Measurements from ENCODE around the gene AUTS2.

Gene AUTS2

DNA sequence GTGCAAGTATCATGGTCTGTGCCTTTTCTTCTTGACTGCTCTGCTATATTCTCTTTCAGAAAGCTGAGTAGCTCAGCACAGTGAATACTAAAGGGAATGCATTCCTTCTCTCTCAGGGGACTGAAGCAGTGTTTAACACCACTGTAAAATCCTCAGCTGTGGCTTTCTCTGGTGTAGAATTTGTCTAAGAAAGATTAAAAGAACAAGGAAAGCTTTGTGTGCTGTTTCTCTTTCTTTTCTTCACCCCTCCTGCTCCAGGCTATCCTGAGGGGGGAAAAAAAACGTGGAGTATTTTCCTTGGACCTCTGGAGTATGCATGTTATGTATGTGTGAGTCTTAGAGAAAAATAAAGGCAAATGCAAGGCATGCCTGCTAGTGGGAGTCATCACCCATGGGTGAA is 383.9 kb downstream of the AUTS2 start:
- no peak for DNase-seq (ENCODE audit: insufficient read length, low spot score)
- FAIRE-seq: no peak
- no peak for TF ChIP-seq POLR2A (IDR thresholded peaks at IDR 0.05; ENCODE audit: low read depth, low read length)
- no peak for TF ChIP-seq POLR2AphosphoS5 (IDR thresholded peaks at IDR 0.05; ENCODE audit: low read depth, low read length)
- TF ChIP-seq SPI1 (IDR thresholded peaks at IDR 0.05; ENCODE audit: low read depth, low read length): no peak
- no peak for TF ChIP-seq TAF1 (IDR thresholded peaks at IDR 0.05; ENCODE audit: low read depth, low read length)
- no peak for TF ChIP-seq POU2F2 (IDR thresholded peaks at IDR 0.05; ENCODE audit: low read depth, low read length)
- TF ChIP-seq PAX5 (IDR thresholded peaks at IDR 0.05; ENCODE audit: insufficient read depth, low read length, severe bottlenecking): no peak

- FAIRE-seq (no peak), DNase-seq (ENCODE audit: insufficient read length, low spot score) (no peak)
- TF ChIP-seq PAX5 (IDR thresholded peaks at IDR 0.05; ENCODE audit: insufficient read depth, low read length, severe bottlenecking) (no peak), SPI1 (IDR thresholded peaks at IDR 0.05; ENCODE audit: low read depth, low read length) (no peak), POU2F2 (IDR thresholded peaks at IDR 0.05; ENCODE audit: low read depth, low read length) (no peak), POLR2A (IDR thresholded peaks at IDR 0.05; ENCODE audit: low read depth, low read length) (no peak), POLR2AphosphoS5 (IDR thresholded peaks at IDR 0.05; ENCODE audit: low read depth, low read length) (no peak), TAF1 (IDR thresholded peaks at IDR 0.05; ENCODE audit: low read depth, low read length) (no peak)
These were observed 391.3 kb downstream of the AUTS2 start for GRCh38 chr7:69989551-69989950.

GRCh38 chr7:69992938-69993337 is 394.7 kb downstream of the AUTS2 start:
- DNase-seq (ENCODE audit: insufficient read length, low spot score) (no peak), FAIRE-seq (no peak)
- no peak for TF ChIP-seq POLR2A (IDR thresholded peaks at IDR 0.05; ENCODE audit: low read depth, low read length)
- no peak for TF ChIP-seq POU2F2 (IDR thresholded peaks at IDR 0.05; ENCODE audit: low read depth, low read length)
- no peak for TF ChIP-seq POLR2AphosphoS5 (IDR thresholded peaks at IDR 0.05; ENCODE audit: low read depth, low read length)
- TF ChIP-seq SPI1 (IDR thresholded peaks at IDR 0.05; ENCODE audit: low read depth, low read length): no peak
- no peak for TF ChIP-seq TAF1 (IDR thresholded peaks at IDR 0.05; ENCODE audit: low read depth, low read length)
- no peak for TF ChIP-seq PAX5 (IDR thresholded peaks at IDR 0.05; ENCODE audit: insufficient read depth, low read length, severe bottlenecking)

- FAIRE-seq (no peak), DNase-seq (ENCODE audit: insufficient read length, low spot score) (no peak)
- TF ChIP-seq POLR2A (IDR thresholded peaks at IDR 0.05; ENCODE audit: low read depth, low read length): no peak
- no peak for TF ChIP-seq TAF1 (IDR thresholded peaks at IDR 0.05; ENCODE audit: low read depth, low read length)
- TF ChIP-seq PAX5 (IDR thresholded peaks at IDR 0.05; ENCODE audit: insufficient read depth, low read length, severe bottlenecking): no peak
- TF ChIP-seq POU2F2 (IDR thresholded peaks at IDR 0.05; ENCODE audit: low read depth, low read length): no peak
- no peak for TF ChIP-seq POLR2AphosphoS5 (IDR thresholded peaks at IDR 0.05; ENCODE audit: low read depth, low read length)
- no peak for TF ChIP-seq SPI1 (IDR thresholded peaks at IDR 0.05; ENCODE audit: low read depth, low read length)
These were observed 395.9 kb downstream of the AUTS2 start for GRCh38 chr7:69994218-69994617.

DNA sequence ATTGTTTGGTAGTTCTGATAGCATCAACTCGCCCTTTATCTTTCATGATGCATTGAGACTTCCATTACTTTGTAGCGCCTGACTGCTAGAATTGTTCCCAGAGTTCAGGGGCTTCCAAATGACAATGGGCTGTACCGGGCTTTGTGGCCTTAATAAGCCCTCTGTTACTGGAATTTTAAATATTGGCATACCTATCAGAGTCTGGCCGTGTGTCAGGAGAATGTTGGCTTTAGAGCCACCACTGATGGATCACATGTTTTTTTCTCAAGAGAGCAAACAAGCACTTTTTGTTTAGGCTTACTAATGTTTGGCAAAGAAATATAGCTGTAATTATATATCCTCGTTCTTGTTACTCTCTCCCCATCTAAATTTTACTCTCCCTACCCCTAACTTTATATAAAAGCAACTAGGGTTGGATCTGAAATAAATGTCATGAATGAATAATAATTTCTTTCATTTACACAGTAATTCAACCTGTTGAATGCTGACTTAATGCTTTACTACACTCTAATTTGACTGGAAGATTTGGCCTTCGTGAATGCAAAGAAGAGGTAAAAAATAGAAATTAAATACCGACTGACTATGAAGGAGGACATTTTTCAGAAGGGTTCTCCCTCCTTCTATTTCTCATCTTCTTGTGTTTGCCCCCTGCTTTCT is 396.7 kb downstream of the AUTS2 start:
- TF ChIP-seq POLR2A (IDR thresholded peaks at IDR 0.05; ENCODE audit: low read depth, low read length) (no peak), SPI1 (IDR thresholded peaks at IDR 0.05; ENCODE audit: low read depth, low read length) (no peak), PAX5 (IDR thresholded peaks at IDR 0.05; ENCODE audit: insufficient read depth, low read length, severe bottlenecking) (no peak), POU2F2 (IDR thresholded peaks at IDR 0.05; ENCODE audit: low read depth, low read length) (no peak), TAF1 (IDR thresholded peaks at IDR 0.05; ENCODE audit: low read depth, low read length) (no peak), POLR2AphosphoS5 (IDR thresholded peaks at IDR 0.05; ENCODE audit: low read depth, low read length) (no peak)
- no peak for DNase-seq (ENCODE audit: insufficient read length, low spot score)
- FAIRE-seq: no peak

GRCh38 chr7:69996121-69996520 is 397.8 kb downstream of the AUTS2 start:
- no peak for FAIRE-seq
- no peak for DNase-seq (ENCODE audit: insufficient read length, low spot score)
- TF ChIP-seq POLR2AphosphoS5 (IDR thresholded peaks at IDR 0.05; ENCODE audit: low read depth, low read length): no peak
- TF ChIP-seq POU2F2 (IDR thresholded peaks at IDR 0.05; ENCODE audit: low read depth, low read length): no peak
- no peak for TF ChIP-seq POLR2A (IDR thresholded peaks at IDR 0.05; ENCODE audit: low read depth, low read length)
- TF ChIP-seq TAF1 (IDR thresholded peaks at IDR 0.05; ENCODE audit: low read depth, low read length): no peak
- no peak for TF ChIP-seq PAX5 (IDR thresholded peaks at IDR 0.05; ENCODE audit: insufficient read depth, low read length, severe bottlenecking)
- TF ChIP-seq SPI1 (IDR thresholded peaks at IDR 0.05; ENCODE audit: low read depth, low read length): no peak

- FAIRE-seq: peak; percentile 61
- no peak for TF ChIP-seq TAF1 (IDR thresholded peaks at IDR 0.05; ENCODE audit: low read depth, low read length)
- TF ChIP-seq POU2F2 (IDR thresholded peaks at IDR 0.05; ENCODE audit: low read depth, low read length): no peak
- TF ChIP-seq POLR2AphosphoS5 (IDR thresholded peaks at IDR 0.05; ENCODE audit: low read depth, low read length): no peak
- no peak for TF ChIP-seq PAX5 (IDR thresholded peaks at IDR 0.05; ENCODE audit: insufficient read depth, low read length, severe bottlenecking)
- no peak for TF ChIP-seq SPI1 (IDR thresholded peaks at IDR 0.05; ENCODE audit: low read depth, low read length)
- TF ChIP-seq POLR2A (IDR thresholded peaks at IDR 0.05; ENCODE audit: low read depth, low read length): no peak
- DNase-seq (ENCODE audit: insufficient read length, low spot score): no peak
These were observed 402.6 kb downstream of the AUTS2 start for GRCh38 chr7:70000737-70001348.

DNA sequence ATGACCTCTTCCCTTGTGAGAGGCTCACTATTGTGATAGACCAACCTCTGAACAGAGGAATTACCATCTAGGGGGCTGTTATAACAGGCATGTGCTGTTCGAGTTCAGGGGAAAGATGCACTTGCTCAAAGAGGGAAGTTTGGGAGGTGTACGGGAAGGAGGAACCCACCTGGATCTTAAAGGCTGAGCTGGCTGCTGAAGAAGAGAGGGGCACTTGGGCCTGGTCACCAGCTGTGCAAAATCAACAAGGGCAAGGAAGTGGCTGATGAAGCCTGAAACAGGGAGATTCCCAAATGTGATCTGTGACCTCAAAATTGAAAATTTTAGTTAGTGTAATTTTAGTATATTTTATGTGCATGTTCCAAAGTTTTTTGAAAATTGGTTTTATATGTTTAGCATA is 407.2 kb downstream of the AUTS2 start:
- DNase-seq (ENCODE audit: insufficient read length, low spot score): no peak
- no peak for FAIRE-seq
- no peak for TF ChIP-seq TAF1 (IDR thresholded peaks at IDR 0.05; ENCODE audit: low read depth, low read length)
- no peak for TF ChIP-seq PAX5 (IDR thresholded peaks at IDR 0.05; ENCODE audit: insufficient read depth, low read length, severe bottlenecking)

- TF ChIP-seq POLR2A (IDR thresholded peaks at IDR 0.05; ENCODE audit: low read depth, low read length): no peak
- no peak for TF ChIP-seq POU2F2 (IDR thresholded peaks at IDR 0.05; ENCODE audit: low read depth, low read length)
- no peak for TF ChIP-seq SPI1 (IDR thresholded peaks at IDR 0.05; ENCODE audit: low read depth, low read length)
- TF ChIP-seq TAF1 (IDR thresholded peaks at IDR 0.05; ENCODE audit: low read depth, low read length): no peak
- no peak for TF ChIP-seq POLR2AphosphoS5 (IDR thresholded peaks at IDR 0.05; ENCODE audit: low read depth, low read length)
- TF ChIP-seq PAX5 (IDR thresholded peaks at IDR 0.05; ENCODE audit: insufficient read depth, low read length, severe bottlenecking): no peak
- no peak for FAIRE-seq
- no peak for DNase-seq (ENCODE audit: insufficient read length, low spot score)
These were observed 407.6 kb downstream of the AUTS2 start for GRCh38 chr7:70005891-70006260.

All from GM12891 (cell line).